Glutamatergic neuron (in vitro differentiated cells): ENCODE measurements around the gene GRID1. TPM values are rescaled to one million over a fixed set of nuclear protein-coding genes. Genes with fewer than 3 reads are reported as not detected.

Source experiments
- DNase-seq: peaks from one replicate; pipeline ENCODE4 v3.0.0; 2022
- H3K27ac Mint-ChIP-seq: one replicate; pipeline ENCODE4 v1.8.0; 2020; ENCODE audit warnings: mild to moderate bottlenecking, mixed read lengths, inconsistent platforms; ENCODE audit not compliant: unreplicated experiment
- H3K27me3 Mint-ChIP-seq: one replicate; pipeline ENCODE4 v1.8.0; 2020; ENCODE audit warnings: mild to moderate bottlenecking, moderate library complexity, mixed read lengths, inconsistent platforms; ENCODE audit not compliant: unreplicated experiment
- H3K36me3 Mint-ChIP-seq: one replicate; pipeline ENCODE4 v1.8.0; 2020; ENCODE audit warnings: mild to moderate bottlenecking, mixed read lengths, inconsistent platforms; ENCODE audit not compliant: unreplicated experiment
- H3K4me1 Mint-ChIP-seq: one replicate; pipeline ENCODE4 v1.8.0; 2020; ENCODE audit warnings: mild to moderate bottlenecking, low read depth, mixed read lengths, inconsistent platforms; ENCODE audit not compliant: unreplicated experiment
- H3K4me3 Mint-ChIP-seq: one replicate; pipeline ENCODE4 v1.8.0; 2020; ENCODE audit warnings: mild to moderate bottlenecking, mixed read lengths, inconsistent platforms; ENCODE audit not compliant: unreplicated experiment
- H3K9me3 Mint-ChIP-seq: one replicate; pipeline ENCODE4 v1.8.0; 2020; ENCODE audit warnings: mild to moderate bottlenecking, moderate library complexity, mixed read lengths, inconsistent platforms; ENCODE audit not compliant: unreplicated experiment
- CTCF ChIP-seq: fragments of 200-600 bp; sonication (generic); IDR thresholded peaks from one replicate; pipeline ENCODE4 v1.5.0; 2021; ENCODE audit not compliant: partially characterized antibody, unreplicated experiment
- total RNA-seq: library from RNA; stranded (reverse); fragmentation: NEBNext Ultra II Directional; extraction: Animal tissue kit (Norgen Biotek cat#: 25700); gene quantifications from one replicate; pipeline ENCODE4 v1.2.1, GENCODE V29; 2021; ENCODE audit not compliant: unreplicated experiment

Gene GRID1
- total RNA-seq, 1 donor from 2014 or later: 8.0 TPM

DNA sequence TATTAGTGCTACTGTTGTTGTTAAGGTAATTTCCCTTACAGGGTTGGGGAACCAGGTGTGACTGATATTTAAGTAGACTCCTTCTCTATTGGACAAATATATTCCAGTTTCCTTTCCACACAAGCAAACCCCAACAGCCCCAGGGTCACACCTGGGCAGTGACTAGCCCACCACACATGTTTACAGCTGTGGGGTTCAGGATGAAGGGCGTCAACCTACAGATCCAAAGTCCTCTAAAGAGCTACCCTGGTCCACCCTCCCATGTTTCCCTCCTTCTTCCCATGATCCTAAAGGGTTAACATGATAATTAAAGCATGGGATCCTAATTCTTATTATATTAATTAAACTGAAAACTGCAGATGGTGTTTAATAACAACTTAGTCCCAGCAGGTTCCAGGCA is 701.5 kb downstream of the GRID1 start:
- H3K4me1 Mint-ChIP-seq: no peaks in the 10 kb centered on the region
- peaks cover 4% of the 10 kb centered on the region for H3K27me3 Mint-ChIP-seq
- H3K36me3 Mint-ChIP-seq: no peaks in the 10 kb centered on the region
- H3K4me3 Mint-ChIP-seq: no peak overlapping the region
- no peaks in the 10 kb centered on the region for H3K9me3 Mint-ChIP-seq
- DNase-seq: no peak
- no peak overlapping the region for H3K27ac Mint-ChIP-seq
- no peak for TF ChIP-seq CTCF

GRCh38 chr10:85661123-85661522 is 705.5 kb downstream of the GRID1 start:
- no peaks in the 10 kb centered on the region for H3K36me3 Mint-ChIP-seq
- H3K27ac Mint-ChIP-seq: no peak overlapping the region
- TF ChIP-seq CTCF: no peak
- no peak for DNase-seq
- no peaks in the 10 kb centered on the region for H3K9me3 Mint-ChIP-seq
- H3K27me3 Mint-ChIP-seq: no peaks in the 10 kb centered on the region
- no peak overlapping the region for H3K4me3 Mint-ChIP-seq
- peaks cover 4% of the 10 kb centered on the region for H3K4me1 Mint-ChIP-seq

DNA sequence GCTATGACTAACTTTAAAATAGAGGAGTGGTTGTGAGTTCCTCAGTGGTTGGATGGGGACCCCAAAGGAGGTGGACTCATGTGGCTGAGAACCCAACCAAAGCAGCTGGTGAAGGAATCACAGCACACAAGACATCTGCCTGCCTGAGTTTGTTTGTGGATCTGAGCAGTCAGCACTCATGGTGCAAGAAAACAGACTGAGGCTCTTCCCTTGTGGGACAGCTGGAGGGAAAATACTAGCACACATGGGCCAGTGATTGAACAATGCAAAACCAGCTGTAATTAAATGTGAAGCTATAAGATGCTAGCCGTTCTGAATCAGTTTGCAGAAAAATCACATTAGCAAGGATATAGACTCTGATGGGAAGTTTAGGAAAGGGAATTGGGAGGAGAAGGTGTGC is 707.3 kb downstream of the GRID1 start:
- Mint-ChIP-seq H3K4me1 (peaks cover 4% of the 10 kb centered on the region), H3K4me3 (no peak overlapping the region), H3K9me3 (no peaks in the 10 kb centered on the region), H3K27me3 (no peaks in the 10 kb centered on the region), H3K27ac (no peak overlapping the region), H3K36me3 (no peaks in the 10 kb centered on the region)
- TF ChIP-seq CTCF: no peak
- no peak for DNase-seq

DNA sequence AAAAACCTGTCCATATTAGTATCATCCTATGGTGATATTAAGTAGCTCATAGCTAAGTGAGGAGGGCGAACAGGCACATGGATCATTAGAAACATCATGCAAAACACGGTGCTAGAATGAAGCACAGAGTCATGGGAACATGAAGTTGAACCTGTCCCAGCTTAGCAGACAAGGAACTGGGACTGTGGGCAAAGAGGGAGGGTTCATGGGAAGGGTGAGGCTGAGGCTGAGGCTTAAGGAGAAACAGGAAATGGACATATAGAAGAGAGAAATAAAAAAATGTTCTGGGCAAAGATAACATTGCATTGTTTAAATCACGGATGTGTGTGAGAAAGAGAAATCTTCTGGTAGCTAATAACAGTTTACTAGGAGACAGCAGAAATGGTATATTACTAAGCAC is 708.1 kb downstream of the GRID1 start:
- no peak overlapping the region for H3K27ac Mint-ChIP-seq
- no peaks in the 10 kb centered on the region for H3K36me3 Mint-ChIP-seq
- H3K9me3 Mint-ChIP-seq: no peaks in the 10 kb centered on the region
- H3K27me3 Mint-ChIP-seq: no peaks in the 10 kb centered on the region
- H3K4me1 Mint-ChIP-seq: peaks cover 4% of the 10 kb centered on the region
- H3K4me3 Mint-ChIP-seq: no peak overlapping the region
- TF ChIP-seq CTCF: no peak
- DNase-seq: no peak

DNA sequence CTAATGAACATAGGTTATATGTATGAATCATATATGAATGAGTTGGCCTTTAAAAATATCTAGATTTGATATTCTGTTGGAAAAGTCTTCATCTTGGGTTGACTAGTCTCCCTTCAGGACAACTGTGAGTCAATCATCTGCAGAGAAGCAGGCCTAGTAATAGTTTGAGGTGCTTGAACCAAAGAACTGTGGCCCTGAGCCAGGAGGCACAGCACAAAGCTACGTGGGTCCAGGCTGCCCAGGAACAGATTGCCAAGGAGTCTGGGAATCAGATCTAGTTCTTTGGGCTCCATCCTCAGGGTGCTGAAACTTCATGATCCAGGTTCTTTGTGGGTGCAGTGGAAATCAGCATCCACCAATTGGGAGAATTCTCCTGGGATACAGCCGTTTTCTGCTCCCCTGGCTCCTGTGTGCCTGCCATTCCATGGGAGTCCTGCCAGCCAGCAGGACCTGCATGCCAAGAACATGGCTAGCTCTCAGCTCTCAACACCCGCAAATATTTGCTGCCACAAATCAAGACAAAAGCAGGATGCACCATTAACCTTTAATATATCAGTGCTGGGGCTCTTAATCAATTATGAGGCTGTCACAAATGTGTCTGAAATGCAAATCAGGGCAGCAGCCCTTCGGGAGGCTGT is 709.0 kb downstream of the GRID1 start:
- peaks cover 4% of the 10 kb centered on the region for H3K4me1 Mint-ChIP-seq
- no peak overlapping the region for H3K27ac Mint-ChIP-seq
- TF ChIP-seq CTCF: no peak
- no peaks in the 10 kb centered on the region for H3K36me3 Mint-ChIP-seq
- H3K4me3 Mint-ChIP-seq: no peak overlapping the region
- no peaks in the 10 kb centered on the region for H3K9me3 Mint-ChIP-seq
- DNase-seq: no peak
- H3K27me3 Mint-ChIP-seq: no peaks in the 10 kb centered on the region
